ENCODE results near the gene PHETA1.

The PHETA1 gene

DNA sequence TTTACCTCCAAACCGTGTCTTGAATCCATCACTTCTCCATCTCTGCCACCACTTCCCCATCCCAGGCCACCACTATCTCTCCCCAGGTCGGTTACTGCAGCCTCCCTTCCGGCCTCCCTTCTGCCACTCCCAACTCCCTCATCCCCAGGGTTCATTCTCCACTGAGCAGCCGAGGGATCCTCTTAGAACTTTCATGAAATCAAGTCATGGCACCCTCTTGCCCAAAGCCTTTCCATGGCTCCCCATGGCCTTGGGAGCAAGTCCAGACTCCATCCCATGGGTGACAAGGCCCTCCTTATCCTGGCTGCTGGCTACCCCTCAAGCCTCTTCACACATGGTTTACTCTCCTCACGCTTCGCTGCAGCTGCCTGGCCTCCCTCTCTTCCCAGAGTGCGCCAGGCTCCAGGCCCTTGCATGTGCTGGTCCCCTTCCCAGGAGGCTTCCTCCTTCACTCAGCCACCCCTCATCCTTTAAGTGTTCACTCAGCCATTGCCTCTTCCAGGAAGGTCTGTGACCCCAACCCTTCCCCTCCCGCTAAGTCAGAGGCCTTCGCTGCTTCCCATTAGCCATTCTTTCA is 18.9 kb upstream of the PHETA1 start:
- no peak for TF ChIP-seq CTCF (IDR thresholded peaks at IDR 0.05)

DNA sequence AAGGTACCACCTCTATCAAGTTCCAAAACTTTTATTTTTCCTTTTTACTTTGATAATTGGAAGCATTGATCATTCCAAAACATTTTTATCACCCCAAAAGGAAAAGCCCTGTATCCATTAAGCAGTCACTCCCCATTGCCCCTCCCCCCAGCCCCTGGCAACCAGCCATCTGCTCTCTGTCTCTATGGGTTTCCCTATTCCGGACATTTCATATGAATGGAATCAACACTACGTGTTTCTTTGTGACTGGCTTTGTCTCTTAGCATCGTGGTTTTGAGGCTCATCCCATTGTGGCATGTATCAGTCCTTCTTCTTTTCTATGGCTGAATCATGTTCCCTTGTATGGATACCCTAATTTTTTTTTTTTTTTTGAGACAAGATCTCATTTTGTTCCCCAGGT is 18.0 kb upstream of the PHETA1 start:
- TF ChIP-seq CTCF (IDR thresholded peaks at IDR 0.05), result no peak

DNA sequence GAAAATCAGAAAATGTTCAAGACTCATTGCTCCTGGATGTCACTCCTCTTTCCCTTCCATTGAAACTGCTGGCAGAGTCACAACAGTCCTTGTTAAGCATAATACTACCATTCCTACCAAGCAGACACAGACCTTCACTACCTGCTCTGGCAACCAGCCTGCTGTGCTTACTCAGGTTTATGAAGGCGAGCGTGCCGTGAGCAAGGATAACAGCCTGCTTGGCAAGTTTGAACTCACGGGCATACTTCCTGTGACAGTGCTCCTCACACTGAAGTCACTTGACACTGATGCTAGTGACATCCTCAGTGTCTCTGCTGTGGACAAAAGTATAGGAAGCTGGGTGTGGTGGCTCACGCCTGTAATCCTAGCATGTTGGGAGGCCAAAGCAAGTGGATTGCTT is 15.7 kb upstream of the PHETA1 start:
- no peak for TF ChIP-seq CTCF (IDR thresholded peaks at IDR 0.05)

GRCh38 chr12:111379942-111380554 is 11.2 kb upstream of the PHETA1 start:
- no peak for TF ChIP-seq CTCF (IDR thresholded peaks at IDR 0.05)

DNA sequence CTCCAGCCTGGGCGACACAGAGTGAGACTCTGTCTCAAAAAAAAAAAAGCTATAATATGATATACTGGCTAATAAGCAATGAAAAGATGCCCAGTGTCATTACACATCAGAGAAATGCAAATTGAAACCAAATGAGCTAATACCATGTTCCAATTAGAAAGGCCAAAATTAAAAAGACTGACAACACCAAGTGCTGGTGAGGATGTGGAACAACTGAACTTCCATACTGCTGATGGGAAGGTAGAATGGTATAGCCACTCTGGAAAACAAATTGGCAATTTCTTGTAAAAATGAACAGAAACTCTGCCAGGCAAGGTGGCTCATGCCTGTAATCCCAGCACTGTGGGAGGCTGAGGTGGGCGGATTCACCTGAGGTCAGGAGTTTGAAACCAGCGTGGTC is 8.5 kb upstream of the PHETA1 start:
- TF ChIP-seq CTCF (IDR thresholded peaks at IDR 0.05), result no peak

DNA sequence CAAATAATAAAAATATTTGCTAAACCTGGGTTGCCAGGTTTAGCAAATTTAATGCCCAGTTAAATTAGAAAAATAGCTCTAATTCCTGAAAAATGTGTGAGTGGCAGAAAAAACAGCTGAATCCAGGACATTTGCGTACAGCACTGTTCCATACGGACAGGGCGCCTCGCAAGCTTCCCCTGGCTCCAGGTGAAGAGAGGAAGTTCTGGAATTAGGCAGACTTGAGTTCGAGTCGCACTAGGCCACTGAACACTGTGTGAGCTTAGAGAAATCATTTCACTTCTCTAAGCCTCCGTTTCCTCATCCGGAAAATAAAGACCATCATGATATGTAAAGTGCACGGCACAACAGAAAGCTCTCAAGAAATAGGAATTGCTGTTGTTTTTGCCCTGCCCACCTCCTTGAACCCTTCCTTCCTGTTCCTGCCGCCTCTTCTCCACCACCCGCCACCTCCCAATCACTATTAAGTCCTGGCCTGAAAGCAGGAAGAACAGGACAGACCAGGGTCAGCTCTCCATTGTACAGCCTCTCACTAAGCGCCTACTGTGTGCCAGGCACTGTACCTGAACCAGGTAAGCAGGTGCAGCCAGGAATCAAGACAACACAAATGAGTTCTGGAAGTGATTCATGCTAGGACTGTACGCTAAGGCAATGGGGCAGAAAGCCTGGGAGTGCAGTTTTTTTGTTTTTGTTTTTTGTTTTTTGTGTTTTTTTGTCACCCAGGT is 763 bp upstream of the PHETA1 start:
- TF ChIP-seq CTCF (IDR thresholded peaks at IDR 0.05), result no peak

- TF ChIP-seq CTCF (IDR thresholded peaks at IDR 0.05), result no peak
Observed at GRCh38 chr12:111368291-111368787, 556 bp downstream of the PHETA1 start.
